H9 (cell line): ENCODE results near the gene CTSA. TPM values are rescaled to one million over a fixed set of nuclear protein-coding genes. Genes with fewer than 3 reads are reported as not detected.
A peak's percentile ranks its signal among the peaks of the same experiment; 100 is the strongest.

Source experiments
- DNase-seq: peaks from one replicate; pipeline ENCODE4 v3.0.0-alpha.2; 2017
- H2AFZ ChIP-seq: one replicate; pipeline ENCODE4 v1.6.1; 2013; ENCODE audit warnings: mild to moderate bottlenecking, low read length, control low read depth, moderate library complexity
- H2AK5ac ChIP-seq: 2 replicates; pipeline ENCODE4 v1.6.1; 2013; ENCODE audit warnings: low read length, control low read depth, mixed read lengths; ENCODE audit not compliant: insufficient read length
- H2BK120ac ChIP-seq: one replicate; pipeline ENCODE4 v1.6.1; 2013; ENCODE audit warnings: low read depth, mild to moderate bottlenecking, low read length, control low read depth, inconsistent platforms; ENCODE audit not compliant: poor library complexity, severe bottlenecking
- H2BK12ac ChIP-seq: 2 replicates; pipeline ENCODE4 v1.6.1; 2013; ENCODE audit warnings: low read length, control low read depth, mixed read lengths, low read depth; ENCODE audit not compliant: insufficient read length
- H2BK15ac ChIP-seq: 2 replicates; pipeline ENCODE4 v1.6.1; 2013; ENCODE audit warnings: low read depth, low read length, control low read depth
- H2BK20ac ChIP-seq: one replicate; pipeline ENCODE4 v1.6.1; 2013; ENCODE audit warnings: low read depth, mild to moderate bottlenecking, low read length, control low read depth, inconsistent platforms; ENCODE audit not compliant: poor library complexity, severe bottlenecking
- H2BK5ac ChIP-seq: 2 replicates; pipeline ENCODE4 v1.6.1; 2013; ENCODE audit warnings: low read length, control low read depth, mixed read lengths; ENCODE audit not compliant: insufficient read length
- H3K14ac ChIP-seq: 2 replicates; pipeline ENCODE4 v1.6.1; 2013; ENCODE audit warnings: low read length, control low read depth; ENCODE audit not compliant: insufficient read depth
- H3K18ac ChIP-seq: 2 replicates; pipeline ENCODE4 v1.6.1; 2013; ENCODE audit warnings: low read depth, mild to moderate bottlenecking, mixed read lengths, low read length, control low read depth; ENCODE audit not compliant: insufficient read length
- H3K23ac ChIP-seq: 2 replicates; pipeline ENCODE4 v1.6.1; 2013; ENCODE audit warnings: low read length, control low read depth, mixed read lengths, low read depth; ENCODE audit not compliant: insufficient read length
- H3K23me2 ChIP-seq: 2 replicates; pipeline ENCODE4 v1.6.1; 2013; ENCODE audit warnings: low read depth, mild to moderate bottlenecking, mixed read lengths, low read length, control low read depth; ENCODE audit not compliant: insufficient read length, poor library complexity, severe bottlenecking
- H3K27ac ChIP-seq: 2 replicates; pipeline ENCODE4 v1.5.1; 2013; ENCODE audit warnings: low read length, control low read depth, mixed read lengths, low read depth; ENCODE audit not compliant: insufficient read length
- H3K27me3 ChIP-seq: 2 replicates; pipeline ENCODE4 v1.6.1; 2013; ENCODE audit warnings: low read length, control low read depth, inconsistent platforms; ENCODE audit not compliant: insufficient read depth
- H3K4ac ChIP-seq: 2 replicates; pipeline ENCODE4 v1.6.1; 2013; ENCODE audit warnings: low read depth, mild to moderate bottlenecking, control low read depth, inconsistent platforms, low read length, moderate library complexity
- H3K4me1 ChIP-seq: 2 replicates; pipeline ENCODE4 v1.6.1; 2013; ENCODE audit warnings: low read length, control low read depth, inconsistent platforms; ENCODE audit not compliant: insufficient read depth
- H3K4me2 ChIP-seq: 2 replicates; pipeline ENCODE4 v1.6.1; 2013; ENCODE audit warnings: low read length, control low read depth, mixed read lengths; ENCODE audit not compliant: insufficient read length, insufficient read depth
- H3K56ac ChIP-seq: 2 replicates; pipeline ENCODE4 v1.6.1; 2013; ENCODE audit warnings: low read depth, mild to moderate bottlenecking, mixed read lengths, low read length, control low read depth; ENCODE audit not compliant: insufficient read length
- H3K79me1 ChIP-seq: 2 replicates; pipeline ENCODE4 v1.6.1; 2013; ENCODE audit warnings: low read depth, mild to moderate bottlenecking, moderate library complexity, low read length, control low read depth, inconsistent platforms; ENCODE audit not compliant: insufficient read depth, poor library complexity, severe bottlenecking
- H3K79me2 ChIP-seq: 2 replicates; pipeline ENCODE4 v1.6.1; 2013; ENCODE audit warnings: low read length, control low read depth, inconsistent platforms; ENCODE audit not compliant: insufficient read depth
- H3K9ac ChIP-seq: 2 replicates; pipeline ENCODE4 v1.6.1; 2013; ENCODE audit warnings: low read length, control low read depth, mixed read lengths; ENCODE audit not compliant: insufficient read length; ENCODE audit errors: extremely low read depth
- H3K9me3 ChIP-seq: one replicate; pipeline ENCODE4 v1.6.1; 2013; ENCODE audit warnings: low read depth, low read length, inconsistent platforms; ENCODE audit not compliant: control insufficient read depth
- H3T11ph ChIP-seq: one replicate; pipeline ENCODE4 v1.6.1; 2013; ENCODE audit warnings: mild to moderate bottlenecking, low read length, control low read depth, inconsistent platforms
- H4K20me1 ChIP-seq: one replicate; pipeline ENCODE4 v1.6.1; 2013; ENCODE audit not compliant: control insufficient read depth, insufficient read length, insufficient read depth
- H4K5ac ChIP-seq: 2 replicates; pipeline ENCODE4 v1.6.1; 2013; ENCODE audit warnings: low read depth, mild to moderate bottlenecking, mixed read lengths, low read length, control low read depth; ENCODE audit not compliant: insufficient read length
- H4K8ac ChIP-seq: replicated peaks from 2 replicates; pipeline ENCODE4 v1.6.1; 2013; ENCODE audit warnings: low read length, control low read depth, mixed read lengths, low read depth; ENCODE audit not compliant: insufficient read length
- H4K91ac ChIP-seq: 2 replicates; pipeline ENCODE4 v1.6.1; 2013; ENCODE audit warnings: low read depth, mild to moderate bottlenecking, moderate library complexity, mixed read lengths, low read length, control low read depth; ENCODE audit not compliant: insufficient read length
- H3K27ac Mint-ChIP-seq, 3 experiments: 2 replicates in 2 of 3; 3 replicates in 1 of 3; pipeline ENCODE4 v1.8.0; 2020 to 2021; ENCODE audit warnings: mixed read lengths in 3 of 3, mild to moderate bottlenecking in 1 of 3, moderate library complexity in 1 of 3
- H3K27me3 Mint-ChIP-seq: 2 replicates; pipeline ENCODE4 v1.8.0; 2021; ENCODE audit warnings: low read depth, mild to moderate bottlenecking, moderate library complexity, mixed read lengths
- H3K36me3 Mint-ChIP-seq, 3 experiments: 2 replicates in 2 of 3; 3 replicates in 1 of 3; pipeline ENCODE4 v1.8.0; 2020 to 2021; ENCODE audit warnings: low read depth in 3 of 3, mixed read lengths in 3 of 3; ENCODE audit not compliant: insufficient read depth in 1 of 3
- H3K4me1 Mint-ChIP-seq, 2 experiments: 2 replicates each; pipeline ENCODE4 v1.8.0; 2020; ENCODE audit warnings: mixed read lengths in 2 of 2
- H3K4me3 Mint-ChIP-seq, 2 experiments: 2 replicates in 1 of 2; 3 replicates in 1 of 2; pipeline ENCODE4 v1.8.0; 2020 to 2021; ENCODE audit warnings: mild to moderate bottlenecking in 2 of 2, mixed read lengths in 2 of 2, moderate library complexity in 1 of 2
- H3K9me3 Mint-ChIP-seq, 2 experiments: 2 replicates in 1 of 2; 3 replicates in 1 of 2; pipeline ENCODE4 v1.8.0; 2020; ENCODE audit warnings: mild to moderate bottlenecking in 2 of 2, mixed read lengths in 2 of 2, moderate library complexity in 1 of 2
- CTCF ChIP-seq: fragments of 200-600 bp; sonication (generic); conservative IDR thresholded peaks from 3 replicates; pipeline ENCODE4 v1.8.0; 2021; ENCODE audit warnings: antibody characterized with exemption, mild to moderate bottlenecking
- WGBS: extraction: QIAGEN DNeasy Blood & Tissue Kit; methylation state at CpG from one replicate; pipeline ENCODE4 v1.1.7; 2013; ENCODE audit warnings: missing lambda C conversion rate, low lambda C conversion rate, mixed read lengths; ENCODE audit not compliant: insufficient read length; ENCODE audit errors: extremely low coverage; 5-methylcytosine and 5-hydroxymethylcytosine counted together
- total RNA-seq: library from RNA; stranded (reverse); gene quantifications from 2 replicates; pipeline ENCODE4 v1.2.1, GENCODE V29; 2021

CTSA gene
- total RNA-seq, 1 experiment from 2014 or later: 64.4 TPM

DNA sequence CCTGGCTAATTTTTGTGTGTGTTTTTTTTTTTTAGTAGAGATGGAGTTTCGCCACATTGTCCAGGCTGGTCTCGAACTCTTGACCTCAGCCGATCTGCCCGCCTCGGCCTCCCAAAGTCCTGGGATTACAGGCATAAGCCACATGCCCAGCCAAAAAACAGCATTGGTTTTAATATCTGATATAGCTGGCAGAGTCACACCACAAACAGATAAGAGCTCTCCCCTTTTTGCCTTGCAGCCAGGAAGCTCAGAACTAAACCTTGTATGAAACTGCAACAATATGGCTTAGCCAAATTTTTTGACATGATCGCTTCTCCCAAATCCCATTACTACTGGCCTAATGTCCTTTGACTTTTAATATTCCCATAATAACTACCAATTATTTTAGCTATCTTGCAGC, 38.8 kb upstream of the CTSA start:
- Histone ChIP-seq H3K18ac (no peak overlapping the region), H3K4ac (no peak overlapping the region), H3K4me2 (no peak overlapping the region), H2AK5ac (no peak overlapping the region), H3T11ph (no peak overlapping the region), H2BK12ac (no peak overlapping the region), H3K9ac (no peak overlapping the region), H3K9me3 (no peaks in the 10 kb centered on the region), H3K23me2 (peaks cover 5% of the 10 kb centered on the region), H4K91ac (no peak overlapping the region), H3K79me1 (no peaks in the 10 kb centered on the region), H4K5ac (no peak overlapping the region), H4K20me1 (peaks cover under 1% of the 10 kb centered on the region), H3K27ac (no peak overlapping the region), H3K4me1 (peaks cover 12% of the 10 kb centered on the region; the same call in 1 of the 2 replicates), H2BK5ac (no peak overlapping the region), H2AFZ (no peak overlapping the region), H3K23ac (no peak overlapping the region), H3K56ac (no peak overlapping the region), H4K8ac (no peak overlapping the region), H3K79me2 (peaks cover 3% of the 10 kb centered on the region; the same call in 1 of the 2 replicates), H2BK20ac (no peak overlapping the region), H2BK15ac (no peak overlapping the region), H2BK120ac (no peak overlapping the region), H3K27me3 (no peaks in the 10 kb centered on the region), H3K14ac (no peak overlapping the region)
- H3K9me3 Mint-ChIP-seq: no peaks in the 10 kb centered on the region
- H3K4me1 Mint-ChIP-seq: peaks cover 41 to 47% of the 10 kb centered on the region in 2 experiments
- no peak for TF ChIP-seq CTCF
- no CpG with 5 or more reads among the region's 6 CpGs for WGBS
- no peaks in the 10 kb centered on the region for H3K27me3 Mint-ChIP-seq
- no peak overlapping the region for H3K4me3 Mint-ChIP-seq
- H3K36me3 Mint-ChIP-seq: peaks cover 9 to 36% (median 20%) of the 10 kb centered on the region in 3 experiments; a peak in 6 of 7 replicates
- H3K27ac Mint-ChIP-seq: peak overlapping the region in 1 of 3 experiments; percentile 83; a peak in 4 of 7 replicates
- no peak for DNase-seq
